Esophagus squamous epithelium (tissue), 4 donors: ENCODE results near the gene CADPS.

Experiments
- POLR2A ChIP-seq, 4 donors: fragments of 450-650 bp; IDR thresholded peaks; one replicate each; pipeline ENCODE4 v1.6.1; 2017; ENCODE audit warnings: antibody characterized with exemption in 4 of 4, mild to moderate bottlenecking in 4 of 4, moderate library complexity in 3 of 4
- TF ChIP-seq, protein P1 (sequence below), 6 experiments: fragments of 450-650 bp in 4 of 6; fragments of 200-600 bp in 2 of 6; sonication (generic) in 2 of 6; IDR thresholded peaks; one replicate each; pipeline ENCODE4 v1.5.1; 2016 to 2019; ENCODE audit warnings: antibody characterized with exemption in 6 of 6, mild to moderate bottlenecking in 4 of 6, moderate library complexity in 4 of 6

DNA sequence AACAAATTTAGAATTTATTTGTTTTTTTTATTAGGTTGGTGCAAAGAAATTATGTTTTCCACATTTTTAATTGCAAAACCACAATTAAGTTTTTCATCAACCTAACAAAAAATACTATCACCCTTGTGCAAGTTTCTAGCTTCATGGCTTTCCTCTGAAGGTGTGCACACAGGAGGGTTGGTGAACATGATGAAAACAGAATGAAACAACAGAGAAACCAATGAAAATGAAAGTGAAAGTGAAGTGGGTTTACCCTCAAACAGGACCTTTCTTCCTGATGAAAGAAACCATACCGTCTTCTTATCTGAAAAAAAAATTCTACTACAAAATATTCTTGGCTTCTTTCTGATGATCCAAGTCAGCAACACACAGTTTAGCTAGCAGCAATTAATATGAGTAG, 429.9 kb downstream of the CADPS start:
- TF ChIP-seq, protein P1, sequence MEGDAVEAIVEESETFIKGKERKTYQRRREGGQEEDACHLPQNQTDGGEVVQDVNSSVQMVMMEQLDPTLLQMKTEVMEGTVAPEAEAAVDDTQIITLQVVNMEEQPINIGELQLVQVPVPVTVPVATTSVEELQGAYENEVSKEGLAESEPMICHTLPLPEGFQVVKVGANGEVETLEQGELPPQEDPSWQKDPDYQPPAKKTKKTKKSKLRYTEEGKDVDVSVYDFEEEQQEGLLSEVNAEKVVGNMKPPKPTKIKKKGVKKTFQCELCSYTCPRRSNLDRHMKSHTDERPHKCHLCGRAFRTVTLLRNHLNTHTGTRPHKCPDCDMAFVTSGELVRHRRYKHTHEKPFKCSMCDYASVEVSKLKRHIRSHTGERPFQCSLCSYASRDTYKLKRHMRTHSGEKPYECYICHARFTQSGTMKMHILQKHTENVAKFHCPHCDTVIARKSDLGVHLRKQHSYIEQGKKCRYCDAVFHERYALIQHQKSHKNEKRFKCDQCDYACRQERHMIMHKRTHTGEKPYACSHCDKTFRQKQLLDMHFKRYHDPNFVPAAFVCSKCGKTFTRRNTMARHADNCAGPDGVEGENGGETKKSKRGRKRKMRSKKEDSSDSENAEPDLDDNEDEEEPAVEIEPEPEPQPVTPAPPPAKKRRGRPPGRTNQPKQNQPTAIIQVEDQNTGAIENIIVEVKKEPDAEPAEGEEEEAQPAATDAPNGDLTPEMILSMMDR (IDR thresholded peaks at IDR 0.05) = no peak
- TF ChIP-seq POLR2A (IDR thresholded peaks at IDR 0.05) = no peak
